NCI-H2227 treated with DMSO at 0.1 percent for 48 hours (cell line): ENCODE results near the gene TRA2B.

Source experiments
- DNase-seq: peaks from one replicate; lab custom pipeline; 2025; lab: John Stamatoyannopoulos, UW

Gene TRA2B

DNA sequence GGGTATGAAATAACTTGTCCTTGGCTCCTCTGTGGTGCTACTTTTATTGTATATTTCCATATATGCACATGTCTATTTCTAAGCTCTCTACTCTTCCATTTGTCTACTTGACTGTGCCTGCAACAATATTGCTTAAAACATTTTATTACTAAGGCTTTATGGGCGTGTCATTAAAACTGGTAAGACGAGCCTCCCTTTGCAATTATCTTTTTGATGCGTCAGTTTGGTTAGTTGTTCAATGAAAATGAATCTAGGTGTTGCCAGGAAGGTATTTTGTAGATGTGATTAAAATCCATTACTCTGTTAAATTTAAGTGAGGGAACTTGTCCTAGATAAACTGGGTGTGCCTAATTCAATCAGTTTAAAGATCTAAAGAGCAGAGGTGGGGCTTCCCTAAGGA lies 12.9 kb upstream of the TRA2B start:
- no peak for DNase-seq

DNA sequence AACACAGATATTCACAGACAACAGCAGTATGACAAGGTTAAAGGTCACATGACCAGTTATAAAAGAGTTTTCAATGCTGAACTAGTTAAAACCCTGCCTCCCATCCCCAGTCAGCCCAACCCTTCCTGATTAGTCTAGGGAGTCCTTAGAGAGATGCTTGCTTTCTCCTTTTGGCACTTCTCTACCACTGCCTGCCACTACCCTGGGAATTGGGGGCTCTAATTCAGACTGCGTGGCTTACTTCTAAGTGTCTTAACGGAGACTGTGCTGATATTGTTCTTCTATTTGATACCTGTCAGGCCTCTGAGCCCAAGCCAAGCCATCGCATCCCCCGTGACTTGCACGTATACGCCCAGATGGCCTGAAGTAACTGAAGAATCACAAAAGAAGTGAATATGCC lies 11.7 kb upstream of the TRA2B start:
- no peak for DNase-seq

DNA sequence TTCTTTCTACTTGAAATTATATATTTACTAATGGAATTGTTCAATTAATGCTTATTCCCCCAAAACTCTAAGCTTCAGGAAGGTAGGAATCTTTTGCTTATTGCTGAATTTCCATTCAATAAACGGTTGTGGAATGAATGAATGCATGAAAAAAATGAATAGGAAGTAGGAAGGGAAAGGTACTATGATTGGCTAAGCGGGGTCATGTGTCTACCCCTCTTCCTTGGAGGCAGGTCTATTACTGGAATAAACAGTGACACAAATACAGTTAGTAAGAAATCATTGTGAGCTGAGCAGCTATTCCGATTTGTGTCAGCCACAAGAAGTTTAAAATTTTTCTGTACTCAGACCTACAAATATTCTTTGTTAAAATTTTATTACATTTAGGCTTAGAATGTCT lies 10.5 kb upstream of the TRA2B start:
- no peak for DNase-seq

DNA sequence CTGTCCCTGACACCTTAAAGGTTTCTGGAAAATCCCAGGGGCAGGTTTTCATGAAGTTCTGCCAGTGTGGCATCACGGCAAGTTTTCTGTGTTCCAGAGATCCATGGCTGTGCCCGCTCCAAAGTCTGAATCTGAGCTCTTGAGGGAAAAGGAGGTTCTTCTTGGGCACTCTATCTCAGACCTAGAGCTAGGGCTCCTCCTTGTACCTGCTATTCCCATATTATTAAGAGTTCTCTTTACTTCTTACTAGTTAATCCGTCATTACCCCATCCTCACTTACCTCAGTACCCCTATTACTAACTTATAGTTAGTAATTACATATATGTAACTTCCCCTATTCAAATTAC lies 5.9 kb upstream of the TRA2B start:
- DNase-seq = no peak

- DNase-seq = peak; percentile 71
Observed at GRCh38 chr3:185942907-185943759, 5.3 kb upstream of the TRA2B start.

GRCh38 chr3:185942396-185942795 lies 4.6 kb upstream of the TRA2B start:
- DNase-seq = no peak

DNA sequence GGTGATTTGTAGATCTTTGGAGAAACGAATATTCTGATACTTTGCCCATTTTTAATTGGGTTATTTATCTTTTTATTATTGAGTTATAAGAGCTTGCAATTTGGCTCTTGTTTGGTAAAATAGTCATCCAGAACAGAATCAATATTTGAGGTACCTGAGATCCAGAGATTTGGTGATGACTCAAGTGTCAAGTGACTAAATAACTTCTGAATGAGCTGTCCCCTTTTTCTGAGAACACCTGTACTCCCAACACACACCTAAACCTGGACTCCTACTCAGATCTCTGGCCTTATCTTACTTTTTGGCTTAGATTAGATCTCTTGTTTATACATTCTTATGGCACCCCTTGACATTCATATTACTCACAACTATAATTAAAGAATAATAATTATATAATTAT lies 3.1 kb upstream of the TRA2B start:
- no peak for DNase-seq

DNA sequence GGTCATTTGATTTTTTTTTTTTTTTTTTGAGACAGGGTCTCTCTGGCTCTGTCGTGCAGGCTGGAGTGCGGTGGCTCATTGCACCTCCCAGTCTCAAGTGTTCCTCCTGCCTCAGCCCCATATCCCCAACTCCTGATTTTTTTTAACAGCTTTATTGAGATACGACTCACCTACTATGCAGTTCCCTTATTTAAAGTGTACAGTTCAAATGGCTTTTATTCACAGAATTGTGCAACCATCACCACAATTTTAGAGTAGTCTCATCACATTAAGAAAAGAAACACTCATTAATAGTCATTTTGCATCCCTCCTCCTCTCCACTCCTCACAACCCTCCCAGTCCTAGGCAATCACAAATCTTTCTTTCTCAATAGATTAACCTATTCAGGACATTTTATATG lies 1.9 kb upstream of the TRA2B start:
- no peak for DNase-seq

GRCh38 chr3:185936814-185937688 lies 763 bp downstream of the TRA2B start:
- DNase-seq = peak; percentile 85

DNA sequence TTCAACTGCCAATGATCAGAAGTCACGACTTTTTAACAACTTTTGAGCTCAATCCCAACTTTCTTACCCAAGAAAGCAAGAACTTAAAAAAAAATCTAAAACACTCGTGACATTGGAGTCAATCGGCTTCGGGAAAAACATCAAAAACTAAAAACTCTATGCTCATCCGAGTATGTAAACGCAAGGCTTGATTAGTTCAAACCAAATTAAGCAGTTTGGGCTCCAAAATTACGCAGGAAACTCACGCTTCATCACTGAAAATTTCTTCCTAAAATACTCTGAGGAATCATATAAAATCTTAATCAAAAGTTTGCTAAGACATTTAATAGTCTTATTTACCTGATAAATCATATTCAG lies 1.6 kb downstream of the TRA2B start:
- DNase-seq = no peak

GRCh38 chr3:185935465-185936272 lies 2.1 kb downstream of the TRA2B start:
- DNase-seq = no peak

GRCh38 chr3:185934767-185935464 lies 2.9 kb downstream of the TRA2B start:
- DNase-seq = no peak

- DNase-seq = no peak
Observed at GRCh38 chr3:185934174-185934557, 3.6 kb downstream of the TRA2B start.

DNA sequence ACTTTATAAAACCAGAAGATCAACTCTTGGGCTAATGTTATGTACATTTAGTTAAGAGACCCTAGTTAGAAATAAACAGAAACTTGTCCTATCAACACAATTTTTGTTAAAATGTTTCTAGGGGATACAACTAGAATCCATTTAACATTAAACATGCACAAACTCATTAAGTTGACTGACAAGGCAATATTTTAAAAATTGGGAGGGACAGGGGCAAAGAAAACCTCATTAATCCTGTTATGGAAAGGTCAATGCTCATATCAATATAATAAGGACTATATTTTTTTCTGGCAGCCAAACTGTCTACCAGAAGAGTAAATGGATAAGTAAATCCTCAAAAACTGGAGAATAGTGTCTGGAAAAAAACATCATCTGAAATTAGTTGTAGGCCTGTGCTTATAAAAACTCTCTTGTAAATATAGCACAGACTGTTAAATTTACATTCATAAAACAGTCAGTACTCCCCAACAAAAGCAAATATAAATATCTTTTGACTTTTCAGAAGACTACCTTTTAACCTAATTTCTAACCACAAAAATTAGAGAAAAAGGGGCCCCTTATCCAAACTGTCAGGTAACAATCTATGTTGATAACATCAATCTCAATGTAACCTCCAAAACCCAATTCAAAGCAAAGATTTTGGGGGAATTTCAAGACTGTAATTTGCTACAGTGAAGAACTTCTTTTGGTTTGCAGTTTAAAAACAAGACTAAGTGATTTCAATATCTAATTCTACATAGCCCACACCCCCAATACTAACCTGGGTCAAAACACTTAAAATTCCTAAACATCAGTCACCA lies 4.2 kb downstream of the TRA2B start:
- no peak for DNase-seq

GRCh38 chr3:185931777-185932612 lies 5.8 kb downstream of the TRA2B start:
- no peak for DNase-seq

- no peak for DNase-seq
Observed at GRCh38 chr3:185930393-185931107, 7.3 kb downstream of the TRA2B start.

GRCh38 chr3:185929192-185930151 lies 8.3 kb downstream of the TRA2B start:
- DNase-seq = no peak

GRCh38 chr3:185928496-185928895 lies 9.3 kb downstream of the TRA2B start:
- DNase-seq = no peak
